Measurements from ENCODE around the gene LIPA.

The LIPA gene

GRCh38 chr10:89240519-89240918 lies 11.1 kb downstream of the LIPA start:
- no peak for DNase-seq (ENCODE audit: low spot score)

- DNase-seq (ENCODE audit: low spot score) = no peak
These were observed 12.5 kb downstream of the LIPA start for GRCh38 chr10:89238956-89239644.

- no peak for DNase-seq (ENCODE audit: low spot score)
These were observed 13.7 kb downstream of the LIPA start for GRCh38 chr10:89237849-89238248.

- no peak for DNase-seq (ENCODE audit: low spot score)
These were observed 15.3 kb downstream of the LIPA start for GRCh38 chr10:89236226-89236797.

GRCh38 chr10:89235073-89235798 lies 16.3 kb downstream of the LIPA start:
- DNase-seq (ENCODE audit: low spot score) = no peak

- DNase-seq (ENCODE audit: low spot score) = no peak
These were observed 18.5 kb downstream of the LIPA start for GRCh38 chr10:89233033-89233432.

GRCh38 chr10:89228962-89229361 lies 22.6 kb downstream of the LIPA start:
- DNase-seq (ENCODE audit: low spot score) = no peak

- no peak for DNase-seq (ENCODE audit: low spot score)
These were observed 23.4 kb downstream of the LIPA start for GRCh38 chr10:89228146-89228545.

GRCh38 chr10:89226891-89227290 lies 24.7 kb downstream of the LIPA start:
- DNase-seq (ENCODE audit: low spot score) = no peak

GRCh38 chr10:89224739-89225443 lies 26.7 kb downstream of the LIPA start:
- DNase-seq (ENCODE audit: low spot score) = no peak

- DNase-seq (ENCODE audit: low spot score) = no peak
These were observed 29.7 kb downstream of the LIPA start for GRCh38 chr10:89221919-89222318.

- DNase-seq (ENCODE audit: low spot score) = no peak
These were observed 31.9 kb downstream of the LIPA start for GRCh38 chr10:89219513-89220218.

GRCh38 chr10:89217057-89217990 lies 34.3 kb downstream of the LIPA start:
- peak; percentile 62 for DNase-seq (ENCODE audit: low spot score)

- no peak for DNase-seq (ENCODE audit: low spot score)
These were observed 35.5 kb downstream of the LIPA start for GRCh38 chr10:89216056-89216455.

GRCh38 chr10:89215511-89215910 lies 36.1 kb downstream of the LIPA start:
- DNase-seq (ENCODE audit: low spot score) = no peak

GRCh38 chr10:89214566-89215165 lies 36.9 kb downstream of the LIPA start:
- DNase-seq (ENCODE audit: low spot score) = no peak

GRCh38 chr10:89213191-89213808 lies 38.3 kb downstream of the LIPA start:
- DNase-seq (ENCODE audit: low spot score) = peak; percentile 40

GRCh38 chr10:89210794-89211425 lies 40.7 kb downstream of the LIPA start:
- no peak for DNase-seq (ENCODE audit: low spot score)

- DNase-seq (ENCODE audit: low spot score) = no peak
These were observed 41.9 kb downstream of the LIPA start for GRCh38 chr10:89209718-89210117.
